Bronchial epithelial cell (primary cell): ENCODE data around the gene DCPS. TPM values are rescaled to one million over a fixed set of nuclear protein-coding genes. Genes with fewer than 3 reads are reported as not detected.
"Not testable (repeated sequence)": the region's sequence is repeated elsewhere in the genome, so short reads cannot be mapped to it uniquely, and the experiment has no call there.

Experiments
- DNase-seq: peaks from one replicate; pipeline ENCODE4 v3.0.0-alpha.2; 2010; ENCODE audit warnings: low read depth
- FAIRE-seq: peaks from 2 replicates; lab custom pipeline; 2011; peaks lifted over from hg19 to GRCh38; lab: Jason Lieb, UNC
- H3K27me3 ChIP-seq: 2 replicates; pipeline ENCODE4 v1.5.1; 2011; ENCODE audit warnings: low read length; ENCODE audit not compliant: control insufficient read depth, insufficient read depth
- H3K36me3 ChIP-seq: 2 replicates; pipeline ENCODE4 v1.5.1; 2011; ENCODE audit warnings: low read length; ENCODE audit not compliant: control insufficient read depth, insufficient read depth
- H3K4me3 ChIP-seq: 2 replicates; pipeline ENCODE4 v1.5.1; 2011; ENCODE audit warnings: mild to moderate bottlenecking, low read depth, low read length, control low read depth
- total RNA-seq: library from RNA; depleted of rRNA; stranded (reverse); fragments of >200 nt; gene quantifications from 2 replicates; pipeline ENCODE4 v1.2.1, GENCODE V29; 2014
- TF ChIP-seq, protein P1 (sequence below): IDR thresholded peaks from 2 replicates; pipeline ENCODE4 v1.5.1; 2011; ENCODE audit warnings: mild to moderate bottlenecking, moderate library complexity, low read length, control low read depth, inconsistent platforms; ENCODE audit not compliant: insufficient read depth, severe bottlenecking

DCPS gene
- total RNA-seq, 1 donor from 2014 or later: 11.6 TPM

- Histone ChIP-seq H3K27me3 (no peaks in the 10 kb centered on the region), H3K4me3 (no peak overlapping the region), H3K36me3 (no peaks in the 10 kb centered on the region)
- TF ChIP-seq, protein P1, sequence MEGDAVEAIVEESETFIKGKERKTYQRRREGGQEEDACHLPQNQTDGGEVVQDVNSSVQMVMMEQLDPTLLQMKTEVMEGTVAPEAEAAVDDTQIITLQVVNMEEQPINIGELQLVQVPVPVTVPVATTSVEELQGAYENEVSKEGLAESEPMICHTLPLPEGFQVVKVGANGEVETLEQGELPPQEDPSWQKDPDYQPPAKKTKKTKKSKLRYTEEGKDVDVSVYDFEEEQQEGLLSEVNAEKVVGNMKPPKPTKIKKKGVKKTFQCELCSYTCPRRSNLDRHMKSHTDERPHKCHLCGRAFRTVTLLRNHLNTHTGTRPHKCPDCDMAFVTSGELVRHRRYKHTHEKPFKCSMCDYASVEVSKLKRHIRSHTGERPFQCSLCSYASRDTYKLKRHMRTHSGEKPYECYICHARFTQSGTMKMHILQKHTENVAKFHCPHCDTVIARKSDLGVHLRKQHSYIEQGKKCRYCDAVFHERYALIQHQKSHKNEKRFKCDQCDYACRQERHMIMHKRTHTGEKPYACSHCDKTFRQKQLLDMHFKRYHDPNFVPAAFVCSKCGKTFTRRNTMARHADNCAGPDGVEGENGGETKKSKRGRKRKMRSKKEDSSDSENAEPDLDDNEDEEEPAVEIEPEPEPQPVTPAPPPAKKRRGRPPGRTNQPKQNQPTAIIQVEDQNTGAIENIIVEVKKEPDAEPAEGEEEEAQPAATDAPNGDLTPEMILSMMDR: no peak
- DNase-seq (no peak), FAIRE-seq (no peak)
Measured at GRCh38 chr11:126383339-126384335, 79.8 kb downstream of the DCPS start.

- Histone ChIP-seq H3K4me3 (no peak overlapping the region), H3K36me3 (no peaks in the 10 kb centered on the region), H3K27me3 (no peaks in the 10 kb centered on the region)
- DNase-seq: no peak
- FAIRE-seq: no peak
- TF ChIP-seq, protein P1: no peak
Measured at GRCh38 chr11:126384449-126385070, 80.7 kb downstream of the DCPS start.

GRCh38 chr11:126385991-126386728 lies 82.3 kb downstream of the DCPS start:
- FAIRE-seq: no peak
- Histone ChIP-seq H3K27me3 (no peaks in the 10 kb centered on the region), H3K36me3 (no peaks in the 10 kb centered on the region), H3K4me3 (no peak overlapping the region)
- TF ChIP-seq, protein P1: no peak
- no peak for DNase-seq

DNA sequence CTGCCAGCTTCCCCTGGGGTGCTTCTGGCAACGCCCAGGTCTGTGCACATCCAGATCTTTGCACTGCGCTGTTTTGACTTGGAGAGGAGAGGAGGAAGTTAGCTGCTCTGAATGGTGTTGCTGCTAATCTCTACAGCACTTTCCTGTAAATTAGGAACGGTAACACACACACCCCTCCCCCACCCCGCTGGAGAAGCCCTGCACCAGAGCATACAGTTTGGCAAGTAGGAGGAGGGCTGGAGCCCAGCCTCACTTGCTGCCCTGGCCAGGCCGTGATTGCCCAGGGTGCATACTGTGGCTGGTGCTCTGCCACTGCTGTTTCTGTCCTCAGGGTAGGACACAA lies 82.8 kb downstream of the DCPS start:
- not testable (repeated sequence) for H3K4me3 ChIP-seq, H3K27me3 ChIP-seq, DNase-seq, H3K36me3 ChIP-seq
- peak; percentile 99 for FAIRE-seq

- TF ChIP-seq, protein P1: no peak
- no peak for FAIRE-seq
- no peaks in the 10 kb centered on the region for H3K36me3 ChIP-seq
- no peak for DNase-seq
- no peaks in the 10 kb centered on the region for H3K27me3 ChIP-seq
- H3K4me3 ChIP-seq: no peak overlapping the region
Measured at GRCh38 chr11:126387857-126388256, 84.0 kb downstream of the DCPS start.
